NT2/D1 (cell line): Measurements from ENCODE around the gene COBLL1.

Source experiments
- SUZ12 ChIP-seq: IDR thresholded peaks from 2 replicates; pipeline ENCODE4 v1.6.1; 2011; ENCODE audit not compliant: insufficient read length, insufficient read depth; ENCODE audit errors: extremely low read depth
- YY1 ChIP-seq: IDR thresholded peaks from 2 replicates; pipeline ENCODE4 v1.6.1; 2011; ENCODE audit not compliant: insufficient read length, insufficient read depth
- ZNF274 ChIP-seq: IDR thresholded peaks from 2 replicates; pipeline ENCODE4 v1.6.1; 2011; ENCODE audit warnings: mild to moderate bottlenecking, low read depth, low read length

GRCh38 chr2:164722616-164723338 is 118.8 kb downstream of the COBLL1 start:
- TF ChIP-seq YY1 (no peak), SUZ12 (no peak), ZNF274 (no peak)
